Esophagus (tissue), 2 donors: ENCODE results near the gene CD14. TPM values are rescaled to one million over a fixed set of nuclear protein-coding genes. Genes with fewer than 3 reads are reported as not detected.
A peak's percentile ranks its signal among the peaks of the same experiment; 100 is the strongest.
"Not testable (repeated sequence)": the region's sequence is repeated elsewhere in the genome, so short reads cannot be mapped to it uniquely, and the experiment has no call there.

ENCODE experiments used
- H3K27ac ChIP-seq, 2 donors: one replicate each; pipeline ENCODE4 v1.5.1; 2013; ENCODE audit warnings: low read depth in 2 of 2, mild to moderate bottlenecking in 2 of 2, inconsistent platforms in 1 of 2, low read length in 1 of 2, moderate library complexity in 1 of 2
- H3K27me3 ChIP-seq, 2 donors: one replicate each; pipeline ENCODE4 v1.6.1; 2013; ENCODE audit warnings: low read length in 2 of 2, control low read depth in 1 of 2, mild to moderate bottlenecking in 1 of 2; ENCODE audit not compliant: insufficient read depth in 2 of 2, control insufficient read depth in 1 of 2
- H3K36me3 ChIP-seq, 2 donors: one replicate each; pipeline ENCODE4 v1.6.1; 2013; ENCODE audit warnings: low read length in 1 of 2; ENCODE audit not compliant: control insufficient read depth in 2 of 2, insufficient read depth in 2 of 2
- H3K4me1 ChIP-seq, 2 donors: one replicate each; pipeline ENCODE4 v1.6.1; 2013; ENCODE audit warnings: low read length in 1 of 2; ENCODE audit not compliant: control insufficient read depth in 2 of 2, insufficient read depth in 2 of 2
- H3K4me3 ChIP-seq, 2 donors: one replicate each; pipeline ENCODE4 v1.5.1; 2013; ENCODE audit warnings: low read length in 2 of 2, mild to moderate bottlenecking in 2 of 2, low read depth in 1 of 2, moderate library complexity in 1 of 2
- H3K9me3 ChIP-seq, 2 donors: one replicate each; pipeline ENCODE4 v1.6.1; 2013; ENCODE audit warnings: mild to moderate bottlenecking in 2 of 2, low read depth in 1 of 2, low read length in 1 of 2, moderate library complexity in 1 of 2; ENCODE audit not compliant: control insufficient read depth in 2 of 2, insufficient read depth in 1 of 2
- WGBS, 2 donors: extraction: QIAGEN DNeasy Blood & Tissue Kit; methylation state at CpG; one replicate each; pipeline ENCODE4 v1.1.7; 2013; 5-methylcytosine and 5-hydroxymethylcytosine counted together
- polyA plus RNA-seq, 2 donors: library from polyadenylated mRNA; stranded (reverse); fragments of 200-250 nt; gene quantifications; one replicate each; pipeline ENCODE4 v1.2.3, GENCODE V29; 2013
- donor health status: healthy with polysubstance abuse.
- donor health status: Bipolar disorder and iron deficiency.

The CD14 gene
- polyA plus RNA-seq, 2 donors: 7.4 to 14.3 TPM

DNA sequence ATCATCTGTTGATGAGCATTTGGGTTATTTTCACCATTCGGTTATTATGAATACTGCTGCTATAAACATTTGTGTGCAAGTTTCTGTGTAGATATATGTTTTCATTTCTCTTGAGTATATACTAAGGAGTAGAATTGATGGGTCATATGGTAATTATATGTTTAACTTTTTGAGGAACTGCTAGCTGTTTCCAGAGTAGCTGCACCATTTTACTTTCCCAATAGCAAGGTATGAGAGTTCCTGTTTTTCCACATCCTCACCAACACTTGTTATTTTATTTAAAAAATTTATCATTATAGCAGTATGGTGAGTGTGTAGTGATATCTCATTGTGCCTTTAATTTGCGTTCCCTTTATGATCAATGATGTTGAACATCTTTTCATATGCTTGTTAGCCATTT is 29.2 kb downstream of the CD14 start:
- H3K4me1 ChIP-seq: no peaks in the 10 kb centered on the region
- H3K4me3 ChIP-seq: no peak overlapping the region
- no peaks in the 10 kb centered on the region for H3K27me3 ChIP-seq
- H3K36me3 ChIP-seq: no peaks in the 10 kb centered on the region
- 90 to 93% methylated on average over 2 of the region's 2 CpGs for WGBS, 2 donors
- H3K27ac ChIP-seq: no peak overlapping the region
- H3K9me3 ChIP-seq: no peaks in the 10 kb centered on the region

DNA sequence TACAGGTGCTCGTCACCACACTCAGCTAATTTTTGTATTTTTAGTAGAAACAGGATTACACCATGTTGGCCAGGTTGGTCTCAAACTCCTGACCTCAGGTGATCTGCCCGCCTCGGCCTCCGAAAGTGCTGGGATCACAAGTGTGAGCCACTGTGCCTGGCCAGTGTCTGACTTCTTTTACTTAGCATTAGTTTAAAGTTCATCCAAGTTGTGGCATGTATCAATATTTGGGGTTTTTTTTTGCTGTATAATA is 29.6 kb downstream of the CD14 start:
- not testable (repeated sequence) for H3K4me1 ChIP-seq, H3K27me3 ChIP-seq, H3K36me3 ChIP-seq, H3K4me3 ChIP-seq, H3K27ac ChIP-seq, H3K9me3 ChIP-seq
- WGBS, 2 donors: 93 to 98% methylated on average over 4 of the region's 4 CpGs

DNA sequence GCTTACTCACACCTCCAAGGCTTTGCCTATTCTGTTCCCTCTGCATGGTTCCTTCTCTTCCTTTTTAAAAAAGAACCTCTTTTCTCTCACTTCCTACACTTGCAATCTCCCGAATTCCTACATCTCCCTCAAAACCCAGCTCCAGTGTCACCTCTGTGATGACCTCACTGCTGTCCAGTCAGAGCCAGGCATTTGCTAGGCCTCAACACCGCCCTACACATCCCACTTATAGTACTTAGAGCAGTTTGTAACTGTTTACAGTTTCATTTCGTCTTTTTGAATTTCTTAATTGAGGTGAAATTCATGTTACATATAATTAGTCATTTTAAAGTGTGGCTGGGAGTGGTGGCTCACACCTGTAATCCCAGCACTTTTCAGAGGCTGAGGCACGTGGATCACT is 30.8 kb downstream of the CD14 start:
- Histone ChIP-seq H3K27me3 (no peaks in the 10 kb centered on the region), H3K4me3 (no peak overlapping the region), H3K9me3 (no peaks in the 10 kb centered on the region), H3K4me1 (no peaks in the 10 kb centered on the region), H3K27ac (no peak overlapping the region), H3K36me3 (no peaks in the 10 kb centered on the region)
- WGBS, 2 donors: 79 to 81% methylated on average over 4 of the region's 4 CpGs

DNA sequence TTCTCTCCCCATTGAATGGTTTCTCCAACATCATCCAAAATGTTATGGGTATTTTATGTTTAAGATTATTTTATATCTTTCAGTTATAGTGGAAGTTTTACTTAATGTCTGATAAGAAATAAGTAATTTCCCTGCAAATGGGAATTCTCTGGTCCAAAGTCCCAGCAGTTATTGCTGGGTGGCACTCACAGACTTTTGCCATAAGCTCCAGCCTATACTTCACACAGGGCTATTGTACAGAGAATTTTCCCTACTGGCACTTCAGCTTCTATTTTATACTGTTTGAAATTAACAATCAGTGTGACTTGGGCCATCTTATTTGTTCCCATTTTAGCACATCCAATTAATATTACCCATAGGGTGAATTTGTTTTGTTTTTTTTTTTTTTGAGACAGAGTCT is 32.9 kb downstream of the CD14 start:
- Histone ChIP-seq H3K27ac (no peak overlapping the region), H3K27me3 (no peaks in the 10 kb centered on the region), H3K4me3 (no peak overlapping the region), H3K9me3 (no peaks in the 10 kb centered on the region), H3K36me3 (no peaks in the 10 kb centered on the region), H3K4me1 (no peaks in the 10 kb centered on the region)

DNA sequence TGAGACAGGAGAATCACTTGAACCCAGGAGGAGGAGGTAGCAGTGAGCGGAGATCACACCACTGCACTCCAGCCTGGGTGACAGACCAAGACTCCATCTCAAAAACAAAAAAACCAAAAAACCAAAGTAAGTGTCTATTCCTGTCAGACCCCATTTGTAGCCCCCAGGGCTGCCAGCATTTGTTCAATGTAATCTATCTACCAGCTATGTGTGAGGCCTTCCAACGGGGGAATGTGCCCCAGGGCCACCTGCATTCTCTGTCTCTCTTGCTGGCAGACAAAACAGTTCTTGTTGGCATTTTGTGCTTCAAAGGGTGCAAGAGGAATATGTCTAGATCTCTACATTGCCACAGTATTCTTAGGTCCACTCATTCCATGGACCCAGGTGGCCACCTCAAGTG is 34.1 kb downstream of the CD14 start:
- no peaks in the 10 kb centered on the region for H3K36me3 ChIP-seq
- no peaks in the 10 kb centered on the region for H3K27me3 ChIP-seq
- no peaks in the 10 kb centered on the region for H3K4me1 ChIP-seq
- H3K27ac ChIP-seq: no peak overlapping the region
- 71 to 87% methylated on average over 2 of the region's 2 CpGs for WGBS, 2 donors
- H3K9me3 ChIP-seq: no peaks in the 10 kb centered on the region
- H3K4me3 ChIP-seq: no peak overlapping the region

DNA sequence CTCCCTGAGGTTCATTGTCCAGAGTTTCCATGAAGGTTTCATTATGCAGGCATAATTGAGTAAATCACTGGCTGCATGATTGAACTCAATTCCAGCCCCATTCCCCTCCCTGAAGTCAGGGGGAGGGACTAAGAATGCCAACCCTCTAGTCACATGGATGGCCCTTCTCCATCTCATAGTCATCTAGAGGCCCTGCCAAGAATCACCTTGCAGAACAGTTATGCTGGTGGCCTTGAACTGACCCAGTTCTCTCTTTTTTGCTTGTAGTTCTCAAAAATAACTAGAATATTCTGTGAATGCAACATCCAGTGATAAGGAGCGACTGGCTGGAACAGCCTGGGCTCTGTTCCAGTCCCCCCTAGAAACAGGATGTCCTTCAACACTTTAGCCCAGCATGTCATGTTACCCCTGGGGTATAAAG is 36.6 kb downstream of the CD14 start:
- H3K27me3 ChIP-seq: no peaks in the 10 kb centered on the region
- 71 to 76% methylated on average over 1 of the region's 1 CpG for whole genome bisulfite sequencing, 2 donors

DNA sequence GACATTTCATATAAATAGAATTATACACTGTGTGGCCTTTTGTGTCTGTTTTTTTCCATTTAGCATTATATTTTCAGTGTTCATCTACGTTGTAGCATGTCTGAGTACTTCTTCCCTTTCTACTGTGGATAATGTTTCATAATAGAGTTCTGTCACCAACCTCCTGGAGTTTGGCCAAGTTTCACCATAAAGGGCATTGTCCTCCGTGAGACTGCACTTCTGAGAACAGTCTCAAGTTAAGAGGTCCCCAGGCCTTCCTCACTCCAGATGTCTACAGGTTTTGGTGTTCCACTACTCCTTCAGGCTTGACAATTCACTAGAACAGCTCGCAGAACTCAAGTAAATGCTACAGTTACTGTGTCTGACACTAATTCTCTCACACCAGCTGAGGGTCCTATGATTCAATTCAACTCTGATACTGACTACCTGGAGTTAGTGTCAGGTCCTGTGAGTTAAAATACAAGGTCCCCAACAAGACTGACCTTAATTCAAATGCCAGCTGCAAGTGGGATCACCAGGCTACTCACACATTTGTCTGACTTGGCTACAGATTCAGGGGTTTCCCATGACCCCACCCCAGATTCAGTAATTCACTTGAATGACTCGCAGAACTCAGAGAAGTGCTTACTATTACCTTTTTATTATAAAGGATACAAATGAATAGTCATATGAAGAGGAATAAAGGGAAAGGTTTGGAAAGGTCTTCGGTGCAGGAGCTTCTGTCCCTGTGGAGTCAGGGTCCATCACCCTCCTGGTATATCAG is 37.3 kb downstream of the CD14 start:
- no peaks in the 10 kb centered on the region for H3K27me3 ChIP-seq
- H3K9me3 ChIP-seq: no peaks in the 10 kb centered on the region
- H3K4me1 ChIP-seq: peaks cover 0 to 3% of the 10 kb centered on the region in 2 donors
- peak overlapping the region in 1 of 2 donors; percentile 18 for H3K27ac ChIP-seq
- WGBS, 2 donors: 59 to 60% methylated on average over 5 of the region's 5 CpGs
- no peak overlapping the region for H3K4me3 ChIP-seq
- no peaks in the 10 kb centered on the region for H3K36me3 ChIP-seq

More for the DNA sequence above, 36.6 kb downstream of the CD14 start:
- Histone ChIP-seq H3K9me3 (no peaks in the 10 kb centered on the region), H3K36me3 (no peaks in the 10 kb centered on the region), H3K4me1 (no peaks in the 10 kb centered on the region), H3K4me3 (no peak overlapping the region), H3K27ac (no peak overlapping the region)

DNA sequence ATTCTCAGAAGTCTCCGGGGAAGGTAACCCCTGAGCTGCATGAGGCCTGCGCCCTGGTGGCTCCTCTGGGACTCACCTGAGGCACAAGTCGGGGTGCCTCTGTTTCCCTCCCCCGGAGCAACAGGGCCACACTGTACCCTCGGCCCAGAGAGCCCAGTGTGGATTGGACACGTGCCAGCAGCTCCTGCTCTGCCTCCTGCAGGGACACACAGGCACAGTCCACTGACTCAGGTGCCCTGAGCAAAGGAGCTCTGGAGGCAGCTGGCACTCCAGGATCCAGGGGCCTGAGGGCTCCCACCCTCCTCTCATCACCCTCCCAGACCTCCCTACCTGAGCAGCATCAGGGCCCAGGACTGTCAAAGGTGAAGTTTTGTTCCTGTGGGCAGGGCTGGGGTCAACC is 38.8 kb downstream of the CD14 start:
- Histone ChIP-seq H3K4me1 (peaks cover 0 to 3% of the 10 kb centered on the region in 2 donors), H3K36me3 (no peaks in the 10 kb centered on the region), H3K9me3 (no peaks in the 10 kb centered on the region), H3K27ac (peak overlapping the region in 1 of 2 donors; percentile 40), H3K27me3 (no peaks in the 10 kb centered on the region), H3K4me3 (no peak overlapping the region)
- WGBS, 2 donors: 71 to 79% methylated on average over 6 of the region's 6 CpGs

DNA sequence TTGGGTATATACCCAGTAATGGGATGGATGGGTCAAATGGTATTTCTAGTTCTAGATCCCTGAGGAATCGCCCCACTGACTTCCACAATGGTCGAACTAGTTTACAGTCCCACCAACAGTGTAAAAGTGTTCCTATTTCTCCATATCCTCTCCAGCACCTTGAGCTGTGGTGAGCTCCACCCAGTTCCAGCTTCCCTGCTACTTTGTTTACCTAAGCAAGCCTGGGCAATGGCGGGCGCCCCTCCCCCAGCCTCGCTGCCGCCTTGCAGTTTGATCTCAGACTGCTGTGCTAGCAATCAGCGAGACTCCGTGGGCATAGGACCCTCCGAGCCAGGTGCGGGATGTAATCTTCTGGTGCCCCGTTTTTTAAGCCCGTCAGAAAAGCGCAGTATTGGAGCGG is 39.9 kb downstream of the CD14 start:
- H3K27me3 ChIP-seq, H3K9me3 ChIP-seq, H3K36me3 ChIP-seq, H3K4me3 ChIP-seq, H3K4me1 ChIP-seq: not testable (repeated sequence)
- WGBS, 2 donors: 29 to 37% methylated on average over 10 to 13 of the region's 14 CpGs
- H3K27ac ChIP-seq: peak overlapping the region in 1 of 2 donors; percentile 22

DNA sequence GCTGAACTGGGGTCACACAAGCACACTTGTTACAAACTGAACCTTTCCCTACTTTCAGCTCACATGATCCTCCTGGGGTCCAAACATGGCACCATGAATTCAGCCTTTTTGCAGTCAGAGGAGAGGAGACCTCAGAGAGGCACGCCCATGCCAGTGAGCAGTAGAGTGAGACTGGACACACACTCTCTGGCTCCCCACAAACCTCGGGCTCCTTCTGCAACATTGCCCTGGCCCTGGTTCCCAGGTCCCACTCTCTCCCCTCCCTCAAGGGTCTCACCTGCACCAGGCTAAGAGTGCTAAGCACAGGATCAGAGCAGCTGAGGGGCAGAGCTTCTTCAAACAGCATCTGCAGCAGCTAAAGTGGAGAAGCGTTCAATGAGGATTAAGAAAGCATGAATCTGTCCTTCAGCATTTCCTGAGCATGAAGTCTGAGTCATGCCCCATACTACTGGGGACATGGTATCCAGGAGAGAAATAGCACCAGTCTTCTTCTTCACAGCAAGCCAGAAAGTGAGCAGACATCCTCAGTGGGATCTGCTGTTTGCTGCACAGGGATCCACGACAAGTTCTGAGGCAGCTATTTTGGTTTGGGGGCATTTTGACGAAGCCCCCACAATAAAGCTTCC is 41.1 kb downstream of the CD14 start:
- peaks cover 0 to 3% of the 10 kb centered on the region in 2 donors for H3K4me1 ChIP-seq
- no peaks in the 10 kb centered on the region for H3K27me3 ChIP-seq
- H3K27ac ChIP-seq: peak overlapping the region in 1 of 2 donors; percentile 14
- H3K4me3 ChIP-seq: no peak overlapping the region
- H3K9me3 ChIP-seq: no peaks in the 10 kb centered on the region
- H3K36me3 ChIP-seq: no peaks in the 10 kb centered on the region
- WGBS, 2 donors: 78 to 84% methylated on average over 5 of the region's 5 CpGs
